LHCN-M2 (cell line): ENCODE results near the gene CTAGE15. TPM values are rescaled to one million over a fixed set of nuclear protein-coding genes. Genes with fewer than 3 reads are reported as not detected.
"Not testable (repeated sequence)": the region's sequence is repeated elsewhere in the genome, so short reads cannot be mapped to it uniquely, and the experiment has no call there.

Source experiments
- DNase-seq: peaks from one replicate; pipeline ENCODE4 v3.0.0-alpha.2; 2012; ENCODE audit warnings: low read depth
- total RNA-seq: library from RNA; depleted of rRNA; stranded (reverse); fragments of >200 nt; gene quantifications from 2 replicates; pipeline ENCODE4 v1.2.3, GENCODE V29; 2014; rRNA removed

Gene CTAGE15
- total RNA-seq, 1 experiment from 2014 or later, result 0.46 TPM

GRCh38 chr7:143622130-143622529, 50.5 kb downstream of the CTAGE15 start:
- not testable (repeated sequence) for DNase-seq

Other genes with a start within 250 kb of the CTAGE15 start
- gene FAM131B, start 209.1 kb upstream of the CTAGE15 start, total RNA-seq, result 1.1 and 1.5 TPM in 2 replicates
- 137 and 142 TPM in 2 replicates for gene ZYX, start 190.5 kb upstream of the CTAGE15 start, total RNA-seq
- not detected in 2 replicates for gene EPHA1, start 162.9 kb upstream of the CTAGE15 start, total RNA-seq
- gene TAS2R60, start 128.3 kb upstream of the CTAGE15 start, total RNA-seq, result not detected in 2 replicates
- gene TAS2R41, start 93.9 kb upstream of the CTAGE15 start, total RNA-seq, result not detected in 2 replicates
- gene TCAF2, start 49.2 kb downstream of the CTAGE15 start, total RNA-seq, result 10.1 and 11.4 TPM in 2 replicates
- not detected in 2 replicates for gene CTAGE6, start 185.9 kb downstream of the CTAGE15 start, total RNA-seq